ENCODE results near the gene DMBX1. TPM values are rescaled to one million over a fixed set of nuclear protein-coding genes. Genes with fewer than 3 reads are reported as not detected.

Gene DMBX1
- total RNA-seq, 1 experiment from 2014 or later: not detected

DNA sequence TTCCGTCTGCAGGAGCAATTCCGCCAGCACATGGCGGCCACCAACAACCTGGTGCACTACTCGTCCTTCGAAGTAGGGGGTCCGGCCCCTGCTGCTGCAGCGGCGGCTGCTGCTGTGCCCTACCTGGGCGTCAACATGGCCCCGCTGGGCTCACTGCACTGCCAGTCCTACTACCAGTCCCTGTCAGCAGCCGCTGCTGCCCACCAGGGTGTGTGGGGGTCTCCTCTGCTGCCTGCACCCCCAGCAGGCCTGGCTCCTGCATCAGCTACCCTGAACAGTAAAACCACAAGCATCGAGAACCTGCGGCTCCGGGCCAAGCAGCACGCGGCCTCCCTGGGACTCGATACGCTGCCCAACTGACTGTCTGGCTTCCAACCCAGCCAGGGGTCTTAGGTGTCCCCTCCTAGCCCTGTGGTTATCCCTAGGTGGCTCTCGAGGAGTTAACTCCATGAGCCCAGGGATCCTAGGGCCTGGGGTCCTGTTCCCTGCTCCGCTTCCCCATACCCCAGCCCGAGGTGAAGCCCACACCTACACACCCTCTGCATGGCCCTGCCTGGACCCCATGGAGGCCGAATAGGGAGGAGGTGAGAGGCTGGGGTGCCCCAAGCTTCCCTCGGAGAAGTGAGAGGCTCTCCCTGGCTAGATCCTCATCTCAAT, 22.6 kb downstream of the DMBX1 start:
- Mint-ChIP-seq H3K4me3 (ENCODE audit: unreplicated experiment) (no peak overlapping the region), H3K27me3 (ENCODE audit: insufficient read depth, unreplicated experiment) (no peaks in the 10 kb centered on the region), H3K36me3 (ENCODE audit: insufficient read depth, unreplicated experiment) (no peaks in the 10 kb centered on the region), H3K4me1 (ENCODE audit: insufficient read depth, unreplicated experiment) (peaks cover 9% of the 10 kb centered on the region), H3K9me3 (ENCODE audit: unreplicated experiment) (no peaks in the 10 kb centered on the region), H3K27ac (ENCODE audit: low read depth, unreplicated experiment) (no peak overlapping the region)
- TF ChIP-seq, protein P1, sequence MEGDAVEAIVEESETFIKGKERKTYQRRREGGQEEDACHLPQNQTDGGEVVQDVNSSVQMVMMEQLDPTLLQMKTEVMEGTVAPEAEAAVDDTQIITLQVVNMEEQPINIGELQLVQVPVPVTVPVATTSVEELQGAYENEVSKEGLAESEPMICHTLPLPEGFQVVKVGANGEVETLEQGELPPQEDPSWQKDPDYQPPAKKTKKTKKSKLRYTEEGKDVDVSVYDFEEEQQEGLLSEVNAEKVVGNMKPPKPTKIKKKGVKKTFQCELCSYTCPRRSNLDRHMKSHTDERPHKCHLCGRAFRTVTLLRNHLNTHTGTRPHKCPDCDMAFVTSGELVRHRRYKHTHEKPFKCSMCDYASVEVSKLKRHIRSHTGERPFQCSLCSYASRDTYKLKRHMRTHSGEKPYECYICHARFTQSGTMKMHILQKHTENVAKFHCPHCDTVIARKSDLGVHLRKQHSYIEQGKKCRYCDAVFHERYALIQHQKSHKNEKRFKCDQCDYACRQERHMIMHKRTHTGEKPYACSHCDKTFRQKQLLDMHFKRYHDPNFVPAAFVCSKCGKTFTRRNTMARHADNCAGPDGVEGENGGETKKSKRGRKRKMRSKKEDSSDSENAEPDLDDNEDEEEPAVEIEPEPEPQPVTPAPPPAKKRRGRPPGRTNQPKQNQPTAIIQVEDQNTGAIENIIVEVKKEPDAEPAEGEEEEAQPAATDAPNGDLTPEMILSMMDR (IDR thresholded peaks at IDR 0.05; ENCODE audit: unreplicated experiment): no peak
- ChIA-PET CTCF (interaction anchor here (1.1 kb wide), 2 partner anchors 9 to 10 kb away, joined by 3 to 5 read pairs; no protein-coding TSS in a partner anchor), POLR2A (no interaction called here)
- intact Hi-C loops (cut with micrococcal nuclease): no loop called here
- no TSS peak for BruUV-seq (replicated peaks)
- DNase-seq (ENCODE audit: unreplicated experiment): no peak

DNA sequence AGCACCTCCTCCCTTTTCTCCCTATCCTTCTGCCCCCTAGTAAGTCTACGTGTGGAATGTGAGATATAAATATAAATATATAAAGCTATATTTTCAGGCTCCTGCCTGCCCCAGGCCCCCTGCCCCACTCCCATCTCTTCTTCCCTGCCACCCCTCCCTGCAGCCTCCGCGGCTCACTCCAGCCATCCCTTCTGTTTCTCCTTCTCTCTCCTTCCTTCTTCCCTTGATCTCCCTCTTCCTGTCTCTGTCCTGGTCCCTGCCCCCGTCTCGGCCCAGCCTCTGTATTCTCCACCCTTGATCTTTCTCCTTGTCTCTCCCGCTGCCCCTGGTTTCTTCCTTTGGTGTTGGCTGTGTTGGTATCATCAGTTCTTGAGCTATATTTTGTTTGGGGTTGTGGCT, 23.2 kb downstream of the DMBX1 start:
- Mint-ChIP-seq H3K27me3 (ENCODE audit: insufficient read depth, unreplicated experiment) (no peaks in the 10 kb centered on the region), H3K9me3 (ENCODE audit: unreplicated experiment) (no peaks in the 10 kb centered on the region), H3K4me1 (ENCODE audit: insufficient read depth, unreplicated experiment) (peaks cover 13% of the 10 kb centered on the region), H3K36me3 (ENCODE audit: insufficient read depth, unreplicated experiment) (no peaks in the 10 kb centered on the region), H3K4me3 (ENCODE audit: unreplicated experiment) (no peak overlapping the region), H3K27ac (ENCODE audit: low read depth, unreplicated experiment) (no peak overlapping the region)
- ChIA-PET CTCF (interaction anchor here (0.6 to 1.2 kb wide), 3 partner anchors 10 to 207 kb away, joined by 3 to 5 read pairs (median 5); no protein-coding TSS in a partner anchor), POLR2A (no interaction called here)
- intact Hi-C loops (cut with micrococcal nuclease): no loop called here
- no peak for DNase-seq (ENCODE audit: unreplicated experiment)
- TF ChIP-seq, protein P1 (IDR thresholded peaks at IDR 0.05; ENCODE audit: unreplicated experiment): no peak
- BruUV-seq (replicated peaks): no TSS peak

DNA sequence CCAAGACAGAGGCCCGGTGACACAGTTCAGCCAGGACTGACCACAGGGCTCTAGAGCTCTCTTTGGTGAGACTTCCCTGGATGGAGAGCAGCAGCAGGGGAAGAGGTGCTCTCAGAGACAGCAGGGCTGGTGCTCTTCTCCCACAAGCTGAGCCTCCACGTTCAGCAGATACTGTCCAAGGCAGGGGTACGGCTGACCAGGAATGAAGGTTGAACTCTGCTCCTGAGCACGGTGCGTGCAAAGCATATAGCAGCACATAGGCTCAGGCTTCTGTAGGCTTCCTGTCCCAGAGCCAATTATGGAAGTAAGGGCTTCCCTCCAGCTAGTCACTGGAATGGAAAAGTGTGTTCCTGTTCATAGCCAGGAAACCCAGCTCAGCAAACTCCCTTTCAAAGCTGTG, 23.9 kb downstream of the DMBX1 start:
- BruUV-seq (replicated peaks): no TSS peak
- ChIA-PET CTCF (interaction anchor here (0.6 to 1.2 kb wide), 5 partner anchors 9 to 214 kb away, joined by 3 to 5 read pairs (median 4); no protein-coding TSS in a partner anchor), POLR2A (interaction anchor here (1.0 kb wide), 1 partner anchor 31 kb away, joined by 3 read pairs; no protein-coding TSS in a partner anchor)
- Mint-ChIP-seq H3K36me3 (ENCODE audit: insufficient read depth, unreplicated experiment) (no peaks in the 10 kb centered on the region), H3K4me3 (ENCODE audit: unreplicated experiment) (no peak overlapping the region), H3K4me1 (ENCODE audit: insufficient read depth, unreplicated experiment) (peaks cover 20% of the 10 kb centered on the region), H3K27me3 (ENCODE audit: insufficient read depth, unreplicated experiment) (no peaks in the 10 kb centered on the region), H3K9me3 (ENCODE audit: unreplicated experiment) (no peaks in the 10 kb centered on the region), H3K27ac (ENCODE audit: low read depth, unreplicated experiment) (no peak overlapping the region)
- TF ChIP-seq, protein P1 (IDR thresholded peaks at IDR 0.05; ENCODE audit: unreplicated experiment): no peak
- no peak for DNase-seq (ENCODE audit: unreplicated experiment)
- intact Hi-C loops (cut with micrococcal nuclease): no loop called here

DNA sequence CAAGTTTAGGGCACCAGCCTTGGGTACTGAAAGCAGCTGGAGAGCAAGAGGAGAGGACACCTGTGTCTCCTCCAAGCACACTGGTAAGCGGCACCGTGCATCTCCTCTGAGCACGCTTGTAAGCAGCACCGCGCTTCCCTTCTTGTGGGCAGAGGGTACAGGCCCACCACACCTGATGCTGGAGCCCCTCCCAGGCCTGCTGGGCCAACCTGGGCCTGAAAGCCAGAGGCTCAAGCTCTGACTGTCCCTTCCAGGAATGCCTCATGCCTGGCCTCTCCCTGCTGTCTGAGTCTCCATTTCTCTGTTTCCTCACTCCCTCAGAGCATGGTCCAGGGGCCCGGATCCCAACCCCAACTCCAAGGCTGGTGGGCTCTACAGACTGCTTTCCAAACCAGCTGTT, 25.9 kb downstream of the DMBX1 start:
- peaks cover 25% of the 10 kb centered on the region for H3K4me1 Mint-ChIP-seq (ENCODE audit: insufficient read depth, unreplicated experiment)
- H3K36me3 Mint-ChIP-seq (ENCODE audit: insufficient read depth, unreplicated experiment): no peaks in the 10 kb centered on the region
- no peaks in the 10 kb centered on the region for H3K9me3 Mint-ChIP-seq (ENCODE audit: unreplicated experiment)
- no peak overlapping the region for H3K27ac Mint-ChIP-seq (ENCODE audit: low read depth, unreplicated experiment)
- TF ChIP-seq, protein P1 (IDR thresholded peaks at IDR 0.05; ENCODE audit: unreplicated experiment): no peak
- POLR2A ChIA-PET: interaction anchor here (1.2 kb wide), 1 partner anchor 116 kb away, joined by 3 read pairs; no protein-coding TSS in a partner anchor
- H3K4me3 Mint-ChIP-seq (ENCODE audit: unreplicated experiment): no peak overlapping the region
- no peaks in the 10 kb centered on the region for H3K27me3 Mint-ChIP-seq (ENCODE audit: insufficient read depth, unreplicated experiment)
- DNase-seq (ENCODE audit: unreplicated experiment): no peak
- intact Hi-C loops (cut with micrococcal nuclease): no loop called here
- no TSS peak for BruUV-seq (replicated peaks)
- CTCF ChIA-PET: interaction anchor here (0.6 to 1.6 kb wide), 3 partner anchors 11 to 113 kb away, joined by 3 to 7 read pairs (median 6); no protein-coding TSS in a partner anchor

All from MCF 10A (cell line).